ENCODE data around the gene C15orf40. TPM values are rescaled to one million over a fixed set of nuclear protein-coding genes. Genes with fewer than 3 reads are reported as not detected.

C15orf40 gene
- total and polyA plus RNA-seq, 2 of the 13 experiments (the other 11 are each of a cell fraction or from before 2014, with no cell fraction given), result 24.0 to 26.3 TPM

DNA sequence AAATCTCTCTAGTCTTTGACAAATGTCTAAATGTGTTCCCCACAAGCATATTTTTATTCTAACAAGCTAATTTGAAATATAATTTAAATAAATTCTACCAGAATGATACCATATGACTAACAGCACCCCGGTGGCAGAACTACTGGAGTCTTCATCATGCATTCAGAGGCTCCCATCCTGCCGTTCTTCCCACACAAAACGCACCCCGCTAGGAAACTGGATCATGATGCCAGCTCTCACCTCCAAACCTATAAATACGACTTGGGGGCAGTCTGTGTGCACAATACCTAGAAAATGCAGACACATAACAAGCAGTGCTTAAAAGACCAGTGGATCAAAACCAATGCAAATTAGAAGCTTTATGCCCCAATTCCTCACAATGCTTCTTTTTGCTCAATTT is 67.4 kb downstream of the C15orf40 start:
- CTCF ChIA-PET (ENCODE audit: low intra/inter-chr PET ratio, low total read pairs), result no interaction called here
- no peak overlapping the region for H2AFZ ChIP-seq (ENCODE audit: low read length)
- no peaks in the 10 kb centered on the region for H3K36me3 ChIP-seq (replicated peaks in 1 of 2; ENCODE audit: control insufficient read depth in 1 of 2, insufficient read depth in 2 of 2, low read length in 2 of 2)
- H3K27me3 ChIP-seq (ENCODE audit: control insufficient read depth in 1 of 2, insufficient read depth in 2 of 2, low read length in 2 of 2), result no peaks in the 10 kb centered on the region
- H3K9ac ChIP-seq (ENCODE audit: insufficient read depth, low read depth, low read length), result no peak overlapping the region
- ATAC-seq (no peak), DNase-seq (ENCODE audit: low spot score) (no peak), FAIRE-seq (no peak)
- WGBS (ENCODE audit: low lambda C conversion rate), result 71% methylated on average over 5 of the region's 5 CpGs
- H3K9me3 ChIP-seq (ENCODE audit: low read length), result no peaks in the 10 kb centered on the region
- POLR2A ChIA-PET, result no interaction called here
- H3K4me1 ChIP-seq (ENCODE audit: insufficient read depth, low read length), result peaks cover 13% of the 10 kb centered on the region
- H3K27ac ChIP-seq (ENCODE audit: extremely low read length, insufficient read depth, low read length), result no peak overlapping the region
- TF ChIP-seq ZFP36L1 (CRISPR knock-in tag; IDR thresholded peaks at IDR 0.05) (no peak), ZNF431 (CRISPR knock-in tag; IDR thresholded peaks at IDR 0.05; ENCODE audit: borderline replicate concordance, low read depth) (no peak), CREB1 (IDR thresholded peaks at IDR 0.05) (no peak), CREB1 (CRISPR knock-in tag; IDR thresholded peaks at IDR 0.05) (no peak), DPF2 (CRISPR knock-in tag; IDR thresholded peaks at IDR 0.05; ENCODE audit: borderline replicate concordance, low read depth) (no peak), ZNF232 (CRISPR knock-in tag; IDR thresholded peaks at IDR 0.05; ENCODE audit: borderline replicate concordance) (no peak), FIP1L1 (IDR thresholded peaks at IDR 0.05; ENCODE audit: borderline replicate concordance, insufficient read depth, low read depth, low read length) (no peak), GATAD1 (CRISPR knock-in tag; IDR thresholded peaks at IDR 0.05) (no peak), FOXA3 (CRISPR knock-in tag; IDR thresholded peaks at IDR 0.05) (no peak), ZNF326 (CRISPR knock-in tag; IDR thresholded peaks at IDR 0.05; ENCODE audit: borderline replicate concordance) (no peak), RBM22 (optimal IDR thresholded peaks at IDR 0.05; ENCODE audit: low read length) (no peak), ZNF180 (CRISPR knock-in tag; IDR thresholded peaks at IDR 0.05; ENCODE audit: borderline replicate concordance, low read depth) (no peak), ONECUT2 (CRISPR knock-in tag; IDR thresholded peaks at IDR 0.05) (no peak), SMAD3 (CRISPR knock-in tag; IDR thresholded peaks at IDR 0.05) (no peak), ZNF790 (CRISPR knock-in tag; IDR thresholded peaks at IDR 0.05; ENCODE audit: borderline replicate concordance) (no peak)
- TF ChIP-seq, protein P1, sequence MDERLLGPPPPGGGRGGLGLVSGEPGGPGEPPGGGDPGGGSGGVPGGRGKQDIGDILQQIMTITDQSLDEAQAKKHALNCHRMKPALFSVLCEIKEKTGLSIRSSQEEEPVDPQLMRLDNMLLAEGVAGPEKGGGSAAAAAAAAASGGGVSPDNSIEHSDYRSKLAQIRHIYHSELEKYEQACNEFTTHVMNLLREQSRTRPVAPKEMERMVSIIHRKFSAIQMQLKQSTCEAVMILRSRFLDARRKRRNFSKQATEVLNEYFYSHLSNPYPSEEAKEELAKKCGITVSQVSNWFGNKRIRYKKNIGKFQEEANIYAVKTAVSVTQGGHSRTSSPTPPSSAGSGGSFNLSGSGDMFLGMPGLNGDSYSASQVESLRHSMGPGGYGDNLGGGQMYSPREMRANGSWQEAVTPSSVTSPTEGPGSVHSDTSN (CRISPR knock-in tag; IDR thresholded peaks at IDR 0.05), result no peak
- TF ChIP-seq, protein P2, sequence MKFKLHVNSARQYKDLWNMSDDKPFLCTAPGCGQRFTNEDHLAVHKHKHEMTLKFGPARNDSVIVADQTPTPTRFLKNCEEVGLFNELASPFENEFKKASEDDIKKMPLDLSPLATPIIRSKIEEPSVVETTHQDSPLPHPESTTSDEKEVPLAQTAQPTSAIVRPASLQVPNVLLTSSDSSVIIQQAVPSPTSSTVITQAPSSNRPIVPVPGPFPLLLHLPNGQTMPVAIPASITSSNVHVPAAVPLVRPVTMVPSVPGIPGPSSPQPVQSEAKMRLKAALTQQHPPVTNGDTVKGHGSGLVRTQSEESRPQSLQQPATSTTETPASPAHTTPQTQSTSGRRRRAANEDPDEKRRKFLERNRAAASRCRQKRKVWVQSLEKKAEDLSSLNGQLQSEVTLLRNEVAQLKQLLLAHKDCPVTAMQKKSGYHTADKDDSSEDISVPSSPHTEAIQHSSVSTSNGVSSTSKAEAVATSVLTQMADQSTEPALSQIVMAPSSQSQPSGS (CRISPR knock-in tag; IDR thresholded peaks at IDR 0.05), result no peak
- H4K20me1 ChIP-seq (ENCODE audit: insufficient read depth, low read length), result no peaks in the 10 kb centered on the region
- no peaks in the 10 kb centered on the region for H3K79me2 ChIP-seq (ENCODE audit: insufficient read depth, low read length)
- in situ Hi-C loops (cut with HindIII; ENCODE audit: extremely low pct_ligation_motif_present, low pct_unique_long_range_greater_than_20kb) (no loop called here), intact Hi-C loops (cut with micrococcal nuclease; ENCODE audit: unreplicated experiment) (no loop called here)
- no TSS peak for BruUV-seq (replicated peaks)
- H3K4me2 ChIP-seq (ENCODE audit: low read depth, low read length), result no peak overlapping the region
- no peak overlapping the region for H3K4me3 ChIP-seq (replicated peaks in 1 of 3; ENCODE audit: insufficient read depth in 1 of 3, low read depth in 2 of 3, low read length in 3 of 3)

All from HepG2 (cell line).